NB4 (cell line): ENCODE results near the gene ZFAND3.

ENCODE experiments used
- CTCF ChIP-seq: IDR thresholded peaks from one replicate; pipeline ENCODE4 v1.5.1; 2012; ENCODE audit warnings: low read depth, low read length
- MAX ChIP-seq: IDR thresholded peaks from 2 replicates; pipeline ENCODE4 v1.6.1; 2011; ENCODE audit warnings: low read depth, low read length
- POLR2A ChIP-seq: IDR thresholded peaks from 2 replicates; pipeline ENCODE4 v1.6.1; 2011; ENCODE audit warnings: mild to moderate bottlenecking; ENCODE audit not compliant: insufficient read length; ENCODE audit errors: extremely low read depth

GRCh38 chr6:37988696-37989095 lies 169.2 kb downstream of the ZFAND3 start:
- no peak for TF ChIP-seq POLR2A
- no peak for TF ChIP-seq CTCF
- no peak for TF ChIP-seq MAX
